GM18505 (cell line): Measurements from ENCODE around the gene CAPZA3.
"Not testable (repeated sequence)": the region's sequence is repeated elsewhere in the genome, so short reads cannot be mapped to it uniquely, and the experiment has no call there.

Source experiments
- ATAC-seq: cut with Tn5 transposase; IDR thresholded peaks from one replicate; pipeline ENCODE4 v1.9.1; 2021; ENCODE audit not compliant: unreplicated experiment
- POLR2A ChIP-seq: IDR thresholded peaks from 4 replicates; pipeline ENCODE4 v1.6.1; 2011; ENCODE audit warnings: borderline replicate concordance; ENCODE audit not compliant: insufficient read depth, insufficient read length; ENCODE audit errors: extremely low read depth

Gene CAPZA3

GRCh38 chr12:18723752-18724151 lies 14.2 kb upstream of the CAPZA3 start:
- no peak for TF ChIP-seq POLR2A
- ATAC-seq, result no peak

GRCh38 chr12:18731156-18731555 lies 6.8 kb upstream of the CAPZA3 start:
- no peak for TF ChIP-seq POLR2A
- ATAC-seq, result no peak

- no peak for TF ChIP-seq POLR2A
- no peak for ATAC-seq
Observed at GRCh38 chr12:18747895-18748294, 10.0 kb downstream of the CAPZA3 start.

- no peak for ATAC-seq
- TF ChIP-seq POLR2A, result no peak
Observed at GRCh38 chr12:18749386-18749957, 11.6 kb downstream of the CAPZA3 start.

- TF ChIP-seq POLR2A, result no peak
- ATAC-seq, result no peak
Observed at GRCh38 chr12:18750085-18750484, 12.2 kb downstream of the CAPZA3 start.

- TF ChIP-seq POLR2A, result no peak
- no peak for ATAC-seq
Observed at GRCh38 chr12:18751866-18752265, 13.9 kb downstream of the CAPZA3 start.

- TF ChIP-seq POLR2A, result no peak
- ATAC-seq, result no peak
Observed at GRCh38 chr12:18752280-18752920, 14.5 kb downstream of the CAPZA3 start.

GRCh38 chr12:18752947-18753346 lies 15.0 kb downstream of the CAPZA3 start:
- no peak for ATAC-seq
- TF ChIP-seq POLR2A, result no peak

GRCh38 chr12:18753481-18754123 lies 15.7 kb downstream of the CAPZA3 start:
- no peak for ATAC-seq
- no peak for TF ChIP-seq POLR2A

GRCh38 chr12:18754124-18754707 lies 16.3 kb downstream of the CAPZA3 start:
- ATAC-seq, result no peak
- no peak for TF ChIP-seq POLR2A

GRCh38 chr12:18755341-18755740 lies 17.4 kb downstream of the CAPZA3 start:
- no peak for TF ChIP-seq POLR2A

GRCh38 chr12:18766479-18766878 lies 28.6 kb downstream of the CAPZA3 start:
- ATAC-seq, result not testable (repeated sequence)

More at GRCh38 chr12:18755341-18755740, 17.4 kb downstream of the CAPZA3 start:
- ATAC-seq, result no peak

- TF ChIP-seq POLR2A, result no peak
- ATAC-seq, result no peak
Observed at GRCh38 chr12:18782827-18783226, 44.9 kb downstream of the CAPZA3 start.

- ATAC-seq, result not testable (repeated sequence)
Observed at GRCh38 chr12:18785465-18785864, 47.5 kb downstream of the CAPZA3 start.
